Trophoblast cell (in vitro differentiated cells and primary cell): Measurements from ENCODE around the gene PACSIN2.
A peak's percentile ranks its signal among the peaks of the same experiment; 100 is the strongest.

Experiments
- DNase-seq, 2 donors: peaks; one replicate each; pipeline ENCODE4 v3.0.0-alpha.2; 2016
- H2AFZ ChIP-seq: 2 replicates; pipeline ENCODE4 v1.6.1; 2013; ENCODE audit warnings: low read length, moderate library complexity, mild to moderate bottlenecking; ENCODE audit not compliant: insufficient read depth, poor library complexity
- H2AK5ac ChIP-seq: 2 replicates; pipeline ENCODE4 v1.6.1; 2013; ENCODE audit warnings: mild to moderate bottlenecking, low read length
- H2BK120ac ChIP-seq: 2 replicates; pipeline ENCODE4 v1.6.1; 2013; ENCODE audit warnings: low read length, mild to moderate bottlenecking, moderate library complexity; ENCODE audit not compliant: insufficient read depth, poor library complexity
- H2BK12ac ChIP-seq: 2 replicates; pipeline ENCODE4 v1.6.1; 2013; ENCODE audit warnings: mild to moderate bottlenecking, low read length, moderate library complexity
- H2BK5ac ChIP-seq: 2 replicates; pipeline ENCODE4 v1.6.1; 2013; ENCODE audit warnings: low read length, low read depth, moderate library complexity, mild to moderate bottlenecking; ENCODE audit not compliant: poor library complexity
- H3K14ac ChIP-seq: 2 replicates; pipeline ENCODE4 v1.6.1; 2013; ENCODE audit warnings: mild to moderate bottlenecking, low read length
- H3K18ac ChIP-seq: 2 replicates; pipeline ENCODE4 v1.6.1; 2013; ENCODE audit warnings: mild to moderate bottlenecking, low read length
- H3K23ac ChIP-seq: 2 replicates; pipeline ENCODE4 v1.6.1; 2013; ENCODE audit warnings: low read length
- H3K27ac ChIP-seq: 2 replicates; pipeline ENCODE4 v1.5.1; 2013; ENCODE audit warnings: low read depth, mild to moderate bottlenecking, inconsistent platforms, low read length, moderate library complexity
- H3K27me3 ChIP-seq: 2 replicates; pipeline ENCODE4 v1.6.1; 2013; ENCODE audit warnings: inconsistent platforms, mild to moderate bottlenecking, low read length, moderate library complexity; ENCODE audit not compliant: insufficient read depth
- H3K36me3 ChIP-seq, 2 experiments: 1 replicate in 1 of 2; 2 replicates in 1 of 2; pipeline ENCODE4 v1.6.1; 2013; ENCODE audit warnings: low read length in 2 of 2, mild to moderate bottlenecking in 2 of 2, moderate library complexity in 1 of 2; ENCODE audit not compliant: insufficient read depth in 2 of 2, control insufficient read depth in 1 of 2
- H3K4ac ChIP-seq: 2 replicates; pipeline ENCODE4 v1.6.1; 2013; ENCODE audit warnings: low read depth, mild to moderate bottlenecking, low read length, moderate library complexity
- H3K4me1 ChIP-seq, 2 experiments: 1 replicate in 1 of 2; 2 replicates in 1 of 2; pipeline ENCODE4 v1.6.1; 2013; ENCODE audit warnings: low read length in 2 of 2, mild to moderate bottlenecking in 2 of 2, moderate library complexity in 1 of 2; ENCODE audit not compliant: insufficient read depth in 2 of 2, control insufficient read depth in 1 of 2
- H3K4me2 ChIP-seq: 2 replicates; pipeline ENCODE4 v1.6.1; 2013; ENCODE audit warnings: inconsistent platforms, mild to moderate bottlenecking, low read length, moderate library complexity
- H3K4me3 ChIP-seq: 2 replicates; pipeline ENCODE4 v1.5.1; 2013; ENCODE audit warnings: mild to moderate bottlenecking, low read depth, low read length, inconsistent platforms
- H3K79me1 ChIP-seq: one replicate; pipeline ENCODE4 v1.6.1; 2013; ENCODE audit warnings: low read length
- H3K79me2 ChIP-seq: 2 replicates; pipeline ENCODE4 v1.6.1; 2013; ENCODE audit warnings: low read length, mild to moderate bottlenecking; ENCODE audit not compliant: control insufficient read depth, insufficient read depth, poor library complexity
- H3K9ac ChIP-seq: 2 replicates; pipeline ENCODE4 v1.6.1; 2013; ENCODE audit warnings: mild to moderate bottlenecking, low read length
- H3K9me3 ChIP-seq: 2 replicates; pipeline ENCODE4 v1.6.1; 2013; ENCODE audit warnings: low read depth, mild to moderate bottlenecking, control low read depth, inconsistent platforms, low read length; ENCODE audit not compliant: insufficient read depth
- H4K12ac ChIP-seq: 2 replicates; pipeline ENCODE4 v1.6.1; 2013; ENCODE audit warnings: low read depth, mild to moderate bottlenecking, low read length, moderate library complexity
- H4K8ac ChIP-seq: 2 replicates; pipeline ENCODE4 v1.6.1; 2013; ENCODE audit warnings: low read depth, mild to moderate bottlenecking, low read length, moderate library complexity
- H4K91ac ChIP-seq: one replicate; pipeline ENCODE4 v1.6.1; 2013; ENCODE audit warnings: low read depth, mild to moderate bottlenecking, low read length, moderate library complexity
- WGBS: extraction: QIAGEN DNeasy Blood & Tissue Kit; methylation state at CpG from one replicate; pipeline ENCODE4 v1.1.7; 2013; ENCODE audit warnings: missing lambda C conversion rate; ENCODE audit not compliant: insufficient read length, insufficient coverage; ENCODE audit errors: extremely low coverage; 5-methylcytosine and 5-hydroxymethylcytosine counted together

PACSIN2 gene

DNA sequence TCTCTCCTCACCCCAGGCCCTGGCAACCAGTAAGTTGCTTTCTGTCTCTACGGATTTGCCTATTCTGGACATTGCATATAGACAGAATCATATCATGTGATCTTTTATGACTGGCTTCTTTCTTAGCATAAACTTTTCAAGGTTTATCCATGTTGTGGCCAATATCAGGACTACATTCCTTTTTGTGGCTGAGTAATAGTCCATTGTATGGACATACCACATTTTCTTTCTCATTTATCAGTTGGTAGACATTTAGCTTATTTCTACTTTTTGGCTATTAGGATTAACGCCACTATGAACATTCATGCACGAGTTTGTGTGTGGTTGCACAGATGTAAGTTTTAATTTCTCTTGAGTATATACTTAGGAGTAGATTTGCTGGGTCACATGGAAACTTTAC, 193.6 kb downstream of the PACSIN2 start:
- Histone ChIP-seq H3K4me2 (no peak overlapping the region), H2BK5ac (no peak overlapping the region), H3K27ac (no peak overlapping the region), H3K27me3 (no peaks in the 10 kb centered on the region), H3K9me3 (peaks cover 1% of the 10 kb centered on the region), H4K91ac (no peak overlapping the region), H2AFZ (no peak overlapping the region), H4K12ac (no peak overlapping the region), H3K79me1 (no peaks in the 10 kb centered on the region), H3K4me1 (no peaks in the 10 kb centered on the region), H3K36me3 (peaks cover 7 to 14% of the 10 kb centered on the region in 2 experiments), H3K14ac (no peak overlapping the region), H2AK5ac (no peak overlapping the region), H3K4ac (no peak overlapping the region), H3K23ac (no peak overlapping the region), H2BK12ac (no peak overlapping the region), H2BK120ac (no peak overlapping the region), H3K18ac (no peak overlapping the region), H3K4me3 (no peak overlapping the region), H4K8ac (no peak overlapping the region), H3K79me2 (no peaks in the 10 kb centered on the region), H3K9ac (no peak overlapping the region)
- no CpG with 5 or more reads among the region's 3 CpGs for WGBS
- DNase-seq = no peak

DNA sequence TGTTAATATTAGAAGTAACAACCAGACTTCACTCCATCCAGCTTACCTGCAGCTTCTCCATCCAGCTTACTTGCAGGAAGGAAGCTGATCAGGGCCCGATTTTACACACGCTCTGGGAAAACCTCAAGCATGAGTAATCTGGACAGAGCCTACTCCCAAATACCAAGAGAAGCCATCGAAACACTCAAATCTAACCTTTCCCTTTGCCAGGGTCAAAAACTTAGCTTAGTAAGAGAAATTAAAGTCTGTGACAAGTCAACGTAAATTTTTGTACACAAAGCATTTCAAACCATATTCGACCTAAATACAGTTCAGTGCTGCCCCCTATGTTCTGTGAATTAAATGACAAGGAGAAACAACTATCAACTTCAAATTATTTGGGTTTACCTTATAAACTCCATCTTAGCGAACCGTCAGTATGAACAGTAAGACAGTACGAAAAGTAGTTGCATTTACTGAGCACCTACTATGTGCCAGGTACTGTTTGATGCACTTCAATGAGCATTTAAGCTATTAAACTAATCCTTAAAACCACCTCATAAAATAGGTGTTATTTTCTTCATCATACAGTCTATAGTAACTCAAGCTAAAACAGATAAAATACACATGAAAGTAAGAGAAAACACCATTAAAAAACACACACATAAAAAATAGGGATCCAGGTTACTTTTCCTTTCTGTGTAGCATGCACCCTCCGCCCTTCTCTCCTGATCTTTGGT, 194.7 kb downstream of the PACSIN2 start:
- Histone ChIP-seq H2AFZ (no peak overlapping the region), H3K4me1 (no peaks in the 10 kb centered on the region), H3K79me2 (no peaks in the 10 kb centered on the region), H2BK120ac (no peak overlapping the region), H3K23ac (no peak overlapping the region), H3K27me3 (no peaks in the 10 kb centered on the region), H2BK5ac (no peak overlapping the region), H3K9ac (no peak overlapping the region), H2BK12ac (no peak overlapping the region), H4K91ac (no peak overlapping the region), H3K18ac (no peak overlapping the region), H3K79me1 (no peaks in the 10 kb centered on the region), H3K4me2 (no peak overlapping the region), H4K12ac (no peak overlapping the region), H3K36me3 (peaks cover 7 to 14% of the 10 kb centered on the region in 2 experiments), H3K9me3 (peaks cover 1% of the 10 kb centered on the region), H2AK5ac (no peak overlapping the region), H3K4ac (no peak overlapping the region), H3K4me3 (no peak overlapping the region), H3K14ac (no peak overlapping the region), H3K27ac (no peak overlapping the region), H4K8ac (no peak overlapping the region)
- WGBS = no CpG with 5 or more reads among the region's 9 CpGs
- DNase-seq = peak in 1 of 2 donors; percentile 73
